CD4-positive, alpha-beta T cell treated with Interleukin-15 for 1 hour (primary cell): Measurements from ENCODE around the gene IFI27L1.

Experiments
- DNase-seq: peaks from one replicate; pipeline ENCODE4 v3.0.0-alpha.2; 2020

Gene IFI27L1

DNA sequence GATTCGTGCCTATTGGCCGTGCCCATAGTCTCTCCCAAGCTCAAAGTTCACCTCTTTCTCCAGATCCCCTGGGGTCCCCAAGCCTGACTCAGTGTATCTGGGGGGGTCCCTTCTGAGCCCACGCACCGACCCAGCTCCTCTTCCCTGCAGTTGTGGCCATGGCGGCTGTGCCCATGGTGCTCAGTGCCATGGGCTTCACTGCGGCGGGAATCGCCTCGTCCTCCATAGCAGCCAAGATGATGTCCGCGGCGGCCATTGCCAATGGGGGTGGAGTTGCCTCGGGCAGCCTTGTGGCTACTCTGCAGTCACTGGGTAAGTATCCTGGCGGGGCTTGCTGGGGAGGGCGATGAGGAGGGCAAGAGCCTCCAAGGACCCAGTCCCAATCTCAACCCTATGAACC is 34.5 kb downstream of the IFI27L1 start:
- DNase-seq, result no peak

DNA sequence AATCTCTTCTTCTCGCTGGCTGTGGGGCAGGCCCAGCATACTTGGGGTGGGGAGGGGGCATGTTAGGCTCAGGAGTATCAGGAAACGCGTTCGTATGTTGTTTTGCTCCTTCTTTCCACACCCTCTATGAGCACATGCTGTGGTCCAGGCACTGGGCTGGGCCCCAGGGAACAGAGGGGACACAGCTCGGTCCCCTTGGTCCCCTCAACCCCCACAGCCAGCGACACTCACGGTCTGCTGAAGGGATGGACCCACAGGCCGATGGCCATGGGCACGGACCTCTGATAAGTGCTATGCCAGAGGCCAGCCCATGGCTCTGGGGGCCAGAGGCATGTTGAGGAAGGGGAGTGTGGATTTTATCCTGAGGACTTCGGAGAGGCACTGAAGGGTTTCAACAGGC is 35.6 kb downstream of the IFI27L1 start:
- no peak for DNase-seq

GRCh38 chr14:94117856-94118255 is 36.7 kb downstream of the IFI27L1 start:
- DNase-seq, result no peak

- no peak for DNase-seq
Measured at GRCh38 chr14:94119071-94119470, 38.0 kb downstream of the IFI27L1 start.

GRCh38 chr14:94120667-94121340 is 39.7 kb downstream of the IFI27L1 start:
- no peak for DNase-seq

- no peak for DNase-seq
Measured at GRCh38 chr14:94121485-94121884, 40.4 kb downstream of the IFI27L1 start.

GRCh38 chr14:94122438-94122837 is 41.3 kb downstream of the IFI27L1 start:
- no peak for DNase-seq

DNA sequence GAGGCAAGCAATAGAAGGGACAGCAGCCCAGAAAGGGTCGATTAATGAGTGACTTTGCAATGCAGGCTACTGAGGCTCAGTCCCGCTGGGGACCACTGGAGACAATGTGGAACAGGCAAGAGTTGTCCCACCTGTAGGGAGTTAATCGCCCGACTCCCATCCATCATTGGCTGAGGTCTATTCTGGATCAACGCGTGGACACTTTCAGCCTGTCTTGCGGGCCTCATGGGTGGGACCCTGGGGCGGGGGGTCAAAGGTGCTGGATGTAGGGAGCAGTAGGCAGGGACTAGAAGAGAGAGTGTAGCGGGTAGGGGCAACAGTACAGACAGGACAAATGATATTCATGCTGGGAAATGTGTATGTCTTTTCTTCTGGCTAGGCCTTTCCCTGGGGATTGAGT is 42.2 kb downstream of the IFI27L1 start:
- no peak for DNase-seq

- DNase-seq, result no peak
Measured at GRCh38 chr14:94123868-94124267, 42.8 kb downstream of the IFI27L1 start.

DNA sequence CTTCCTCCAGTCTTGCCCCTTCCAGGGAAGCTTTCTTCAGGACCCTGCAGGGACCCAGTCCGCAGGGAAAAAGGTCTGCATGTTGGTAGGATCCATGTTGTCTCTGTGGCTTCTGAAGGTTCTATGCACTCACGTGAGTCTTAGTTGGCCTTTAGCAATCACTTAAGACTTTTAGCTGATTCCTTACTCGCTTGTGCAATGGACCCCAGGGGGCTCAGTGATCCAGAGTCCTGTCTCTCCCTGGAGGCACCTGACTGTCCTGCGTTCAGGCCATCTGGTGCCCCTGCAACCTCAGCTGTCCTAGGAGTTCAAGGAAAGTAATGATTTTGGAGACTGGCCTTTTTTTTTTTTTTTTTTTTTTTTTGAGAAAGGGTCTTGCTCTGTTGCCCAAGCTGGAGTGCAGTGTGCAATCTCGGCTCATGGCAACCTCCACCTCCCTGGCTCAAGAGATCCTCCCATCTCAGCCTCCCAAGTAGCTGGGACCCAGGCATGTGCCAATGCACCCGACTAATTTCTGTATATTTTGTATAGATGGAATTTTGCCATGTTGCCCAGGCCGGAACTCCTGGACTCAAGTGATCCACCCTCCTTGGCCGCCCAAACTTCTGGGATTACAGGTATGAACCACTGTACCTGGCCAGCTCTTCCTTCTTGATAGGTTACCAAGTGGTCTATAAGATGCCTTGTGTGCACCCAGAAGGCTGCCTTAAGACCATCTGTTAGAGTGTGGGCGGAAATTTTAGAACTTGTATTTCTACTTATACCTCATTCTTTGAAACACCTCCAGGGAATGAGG is 43.7 kb downstream of the IFI27L1 start:
- no peak for DNase-seq

- no peak for DNase-seq
Measured at GRCh38 chr14:94125659-94126418, 44.7 kb downstream of the IFI27L1 start.

GRCh38 chr14:94126419-94126677 is 45.2 kb downstream of the IFI27L1 start:
- no peak for DNase-seq

GRCh38 chr14:94126800-94127199 is 45.7 kb downstream of the IFI27L1 start:
- no peak for DNase-seq

DNA sequence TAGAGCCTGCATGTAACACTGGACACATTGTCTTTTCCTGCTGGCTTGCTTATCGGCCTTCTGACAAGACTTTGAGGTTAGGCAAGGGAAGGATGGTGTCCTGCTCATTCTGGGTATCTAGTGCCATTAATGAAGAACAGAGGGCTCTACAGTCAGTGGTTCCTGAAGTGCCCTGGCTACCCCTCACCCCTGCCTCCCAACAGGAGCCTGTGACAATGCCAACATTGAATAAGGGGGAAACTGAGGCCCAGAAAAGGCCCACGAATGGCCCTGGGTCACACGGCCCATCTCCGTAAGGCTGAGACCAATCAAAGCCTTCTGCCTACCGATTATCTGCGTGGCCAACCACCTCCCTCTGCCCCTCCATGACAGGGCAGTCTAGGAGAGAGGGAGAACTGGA is 46.2 kb downstream of the IFI27L1 start:
- no peak for DNase-seq

GRCh38 chr14:94128216-94128839 is 47.2 kb downstream of the IFI27L1 start:
- no peak for DNase-seq

GRCh38 chr14:94129111-94129757 is 48.1 kb downstream of the IFI27L1 start, which contains the start of gene IFI27L2:
Gene IFI27L2, minus strand, starts transcription at chr14:94129604. Its CDS starts 40 bp downstream, at chr14:94129564.
- DNase-seq, result peak; percentile 65

DNA sequence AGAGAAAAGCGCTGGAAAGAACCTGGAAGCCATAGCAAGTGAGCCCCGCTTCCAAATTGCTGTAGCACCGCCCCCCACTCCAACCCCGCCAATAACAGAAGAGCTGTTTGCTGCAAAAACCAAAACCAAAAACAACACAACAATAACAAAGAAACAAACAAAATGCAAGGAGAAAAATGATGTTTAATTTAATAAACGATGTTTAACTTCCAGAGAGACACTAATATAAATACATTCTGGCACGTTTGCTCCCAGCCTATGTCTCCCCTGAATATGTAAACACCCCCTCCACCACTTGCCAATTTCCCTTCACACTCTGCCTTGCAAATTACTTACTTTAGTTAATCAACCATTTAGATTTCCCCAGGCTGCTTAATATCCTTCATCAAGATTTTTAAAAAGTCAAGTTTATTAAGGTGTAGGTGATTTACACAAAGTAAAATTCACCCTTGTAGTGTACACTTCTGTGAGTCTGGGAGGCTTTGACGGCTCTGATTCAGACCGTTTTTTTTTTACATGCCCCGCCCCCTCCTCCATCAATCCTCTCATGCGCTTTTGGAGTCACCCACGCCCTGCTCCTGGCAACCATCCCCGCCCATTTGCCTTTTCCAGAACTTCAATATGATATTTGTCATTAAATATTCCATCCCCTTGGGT is 48.8 kb downstream of the IFI27L1 start:
- no peak for DNase-seq

DNA sequence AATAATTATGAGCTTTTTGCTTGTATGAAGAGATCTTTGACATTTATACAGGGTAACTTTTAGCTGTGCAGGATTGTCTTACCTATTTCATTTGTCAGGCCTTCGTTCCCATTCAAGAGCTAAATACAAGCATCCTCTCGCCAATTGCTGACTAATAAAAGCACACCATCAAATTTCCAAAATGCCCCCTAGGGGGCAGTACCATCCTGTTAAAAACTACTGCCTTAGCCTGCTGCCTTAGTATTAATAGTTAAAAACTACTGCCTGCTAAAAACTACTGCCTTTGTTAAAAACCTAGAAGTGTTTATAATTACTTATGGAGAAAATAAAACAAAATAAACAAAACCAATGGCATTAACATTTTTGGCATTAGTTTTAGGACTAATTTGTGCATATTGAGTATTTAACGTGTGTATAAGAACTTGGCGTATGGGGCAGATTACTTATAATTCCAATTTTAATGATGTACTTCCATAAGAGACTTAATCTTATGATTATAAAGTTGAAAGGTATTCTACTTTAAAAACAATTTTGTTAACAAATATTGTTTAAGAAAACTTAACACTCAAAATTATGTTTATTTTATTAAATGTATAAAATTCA is 51.3 kb downstream of the IFI27L1 start:
- DNase-seq, result peak; percentile 59

DNA sequence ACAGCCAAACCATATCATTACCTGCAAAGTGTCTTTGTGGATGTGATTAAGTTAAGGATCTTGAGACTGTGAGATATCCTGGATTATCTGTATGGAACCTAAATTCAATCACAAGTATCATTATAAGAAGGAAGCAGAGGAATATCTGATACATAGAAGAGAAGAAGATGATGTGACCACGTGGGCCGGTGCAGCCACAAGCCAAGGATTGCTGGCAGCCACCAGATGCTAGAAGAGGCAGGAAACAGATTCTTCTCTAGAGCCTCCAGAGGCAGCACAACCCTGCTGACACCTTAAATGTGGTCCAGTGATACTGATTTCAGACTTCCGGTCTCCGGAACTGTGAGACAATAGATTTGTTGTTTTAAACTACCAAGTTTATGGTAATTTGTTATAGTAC is 54.4 kb downstream of the IFI27L1 start:
- DNase-seq, result no peak

- peak; percentile 77 for DNase-seq
Measured at GRCh38 chr14:94136575-94137331, 55.6 kb downstream of the IFI27L1 start.

DNA sequence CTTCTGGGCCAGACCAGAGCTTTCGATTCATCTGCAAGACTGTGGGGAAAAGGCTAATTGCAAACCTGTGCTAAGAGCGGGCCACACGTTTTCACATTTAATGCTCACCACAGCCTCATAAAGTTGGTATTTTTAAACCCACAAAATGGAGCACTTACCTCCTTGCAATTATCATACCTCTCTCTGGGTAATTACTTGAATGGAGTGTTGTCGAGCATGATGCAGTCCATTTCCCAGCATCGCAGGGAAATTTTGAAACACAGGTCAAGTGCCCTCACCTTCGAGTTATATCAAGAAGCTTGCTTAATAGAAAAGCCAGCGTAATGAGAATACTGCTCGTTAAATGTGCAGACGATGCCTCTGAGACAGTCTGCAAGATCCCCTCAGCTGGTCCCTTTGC is 57.1 kb downstream of the IFI27L1 start:
- DNase-seq, result no peak
